ENCODE data around the gene RALGAPA2. TPM values are rescaled to one million over a fixed set of nuclear protein-coding genes. Genes with fewer than 3 reads are reported as not detected.

The RALGAPA2 gene
- total RNA-seq, 4 donors from 2014 or later, result 54.3 to 67.6 (median 60.3) TPM

- no peaks in the 10 kb centered on the region for H3K4me1 ChIP-seq
- no peak overlapping the region for H3K27ac ChIP-seq
- no peak for TF ChIP-seq POLR2A (IDR thresholded peaks at IDR 0.05)
- TF ChIP-seq CTCF (IDR thresholded peaks at IDR 0.05), result no peak
- no peaks in the 10 kb centered on the region for H3K9me3 ChIP-seq
- peaks cover 0 to 8% (median 0%) of the 10 kb centered on the region in 3 donors for H3K36me3 ChIP-seq
- no peak overlapping the region for H3K4me3 ChIP-seq
- H3K27me3 ChIP-seq, result no peaks in the 10 kb centered on the region
- DNase-seq, result no peak
Observed at GRCh38 chr20:20436689-20437088, 275.8 kb downstream of the RALGAPA2 start.

- H3K9me3 ChIP-seq, result no peaks in the 10 kb centered on the region
- TF ChIP-seq POLR2A (IDR thresholded peaks at IDR 0.05) (no peak), CTCF (IDR thresholded peaks at IDR 0.05) (no peak)
- no peaks in the 10 kb centered on the region for H3K4me1 ChIP-seq
- DNase-seq, result no peak
- no peaks in the 10 kb centered on the region for H3K27me3 ChIP-seq
- no peak overlapping the region for H3K27ac ChIP-seq
- no peak overlapping the region for H3K4me3 ChIP-seq
- peaks cover 0 to 8% (median 0%) of the 10 kb centered on the region in 3 donors for H3K36me3 ChIP-seq
Observed at GRCh38 chr20:20435453-20435852, 277.0 kb downstream of the RALGAPA2 start.

GRCh38 chr20:20432618-20433286 is 279.7 kb downstream of the RALGAPA2 start:
- peaks cover 0 to 8% (median 0%) of the 10 kb centered on the region in 3 donors for H3K36me3 ChIP-seq

GRCh38 chr20:20430066-20430465 is 282.4 kb downstream of the RALGAPA2 start:
- no peak overlapping the region for H3K4me3 ChIP-seq
- H3K27me3 ChIP-seq, result no peaks in the 10 kb centered on the region
- TF ChIP-seq POLR2A (IDR thresholded peaks at IDR 0.05) (no peak), CTCF (IDR thresholded peaks at IDR 0.05) (no peak)
- no peaks in the 10 kb centered on the region for H3K4me1 ChIP-seq
- H3K27ac ChIP-seq, result no peak overlapping the region
- H3K9me3 ChIP-seq, result no peaks in the 10 kb centered on the region
- no peaks in the 10 kb centered on the region for H3K36me3 ChIP-seq
- DNase-seq, result no peak

More at GRCh38 chr20:20432618-20433286, 279.7 kb downstream of the RALGAPA2 start:
- Histone ChIP-seq H3K27me3 (no peaks in the 10 kb centered on the region), H3K9me3 (no peaks in the 10 kb centered on the region), H3K4me1 (no peaks in the 10 kb centered on the region), H3K4me3 (no peak overlapping the region), H3K27ac (no peak overlapping the region)
- no peak for DNase-seq
- TF ChIP-seq CTCF (IDR thresholded peaks at IDR 0.05) (no peak), POLR2A (IDR thresholded peaks at IDR 0.05) (no peak)

GRCh38 chr20:20428067-20428466 is 284.4 kb downstream of the RALGAPA2 start:
- H3K4me1 ChIP-seq, result no peaks in the 10 kb centered on the region
- H3K27me3 ChIP-seq, result no peaks in the 10 kb centered on the region
- H3K4me3 ChIP-seq, result no peak overlapping the region
- no peak overlapping the region for H3K27ac ChIP-seq
- no peak for DNase-seq
- H3K36me3 ChIP-seq, result no peaks in the 10 kb centered on the region
- no peaks in the 10 kb centered on the region for H3K9me3 ChIP-seq
- TF ChIP-seq CTCF (IDR thresholded peaks at IDR 0.05) (no peak), POLR2A (IDR thresholded peaks at IDR 0.05) (no peak)

Measured in Peyer's patch (tissue), 4 donors.